ENCODE results near the gene DOK5. TPM values are rescaled to one million over a fixed set of nuclear protein-coding genes. Genes with fewer than 3 reads are reported as not detected.

The DOK5 gene
- total and polyA plus RNA-seq, 12 donors = 0.51 to 21.1 (median 9.1) TPM

- peaks cover 0 to 14% (median 0%) of the 10 kb centered on the region in 9 donors for H3K36me3 ChIP-seq
- WGBS, 2 donors = 95 to 97% methylated on average over 5 of the region's 5 CpGs
- ATAC-seq = no peak
- TF ChIP-seq CTCF (IDR thresholded peaks at IDR 0.05) = no peak
- peak overlapping the region in 1 of 10 donors; percentile 44 for H3K27ac ChIP-seq
- H3K4me3 ChIP-seq = no peak overlapping the region
- H3K27me3 ChIP-seq = no peaks in the 10 kb centered on the region
- no peaks in the 10 kb centered on the region for H3K9me3 ChIP-seq
- peaks cover 0 to 7% (median 0%) of the 10 kb centered on the region in 9 donors for H3K4me1 ChIP-seq
- intact Hi-C loops (cut with DNase I) = no loop called here
- DNase-seq = no peak
Measured at GRCh38 chr20:54608943-54609342, 133.6 kb downstream of the DOK5 start.

GRCh38 chr20:54611708-54612412 lies 136.5 kb downstream of the DOK5 start:
- H3K4me3 ChIP-seq = no peak overlapping the region
- H3K4me1 ChIP-seq = peaks cover 0 to 3% (median 0%) of the 10 kb centered on the region in 9 donors
- no peak for TF ChIP-seq CTCF (IDR thresholded peaks at IDR 0.05)
- ATAC-seq (peak in 1 of 8 donors; percentile 76), DNase-seq (peak in 1 of 2 donors; percentile 42)
- H3K36me3 ChIP-seq = peaks cover 0 to 18% (median 0%) of the 10 kb centered on the region in 9 donors
- WGBS, 2 donors = 86 to 88% methylated on average over 10 of the region's 10 CpGs
- no peaks in the 10 kb centered on the region for H3K27me3 ChIP-seq
- intact Hi-C loops (cut with DNase I) = no loop called here
- no peaks in the 10 kb centered on the region for H3K9me3 ChIP-seq
- no peak overlapping the region for H3K27ac ChIP-seq

GRCh38 chr20:54618412-54618811 lies 143.0 kb downstream of the DOK5 start:
- Histone ChIP-seq H3K27ac (no peak overlapping the region), H3K4me3 (no peak overlapping the region), H3K27me3 (no peaks in the 10 kb centered on the region), H3K36me3 (peaks cover 0 to 6% (median 0%) of the 10 kb centered on the region in 9 donors), H3K9me3 (no peaks in the 10 kb centered on the region), H3K4me1 (peaks cover 0 to 6% (median 0%) of the 10 kb centered on the region in 9 donors)
- no peak for DNase-seq
- no peak for TF ChIP-seq CTCF (IDR thresholded peaks at IDR 0.05)
- ATAC-seq = no peak
- 90 to 95% methylated on average over 6 of the region's 6 CpGs for WGBS, 2 donors
- intact Hi-C loops (cut with DNase I) = no loop called here

GRCh38 chr20:54619181-54619580 lies 143.8 kb downstream of the DOK5 start:
- Histone ChIP-seq H3K27me3 (no peaks in the 10 kb centered on the region), H3K4me3 (peak overlapping the region in 5 of 10 donors; percentile 19 to 31 (median 22)), H3K27ac (peak overlapping the region in 5 of 10 donors; percentile 12 to 68 (median 60)), H3K4me1 (peaks cover 0 to 13% (median 4%) of the 10 kb centered on the region in 9 donors), H3K36me3 (peaks cover 0 to 6% (median 0%) of the 10 kb centered on the region in 9 donors), H3K9me3 (no peaks in the 10 kb centered on the region)
- no peak for TF ChIP-seq CTCF (IDR thresholded peaks at IDR 0.05)
- 34 to 50% methylated on average over 7 of the region's 7 CpGs for WGBS, 2 donors
- intact Hi-C loops (cut with DNase I) = no loop called here
- ATAC-seq (peak; percentile 55 to 93 (median 84)), DNase-seq (peak in 1 of 2 donors; percentile 19)
